Measurements from ENCODE around the gene IRF2.

Gene IRF2

GRCh38 chr4:184371390-184371787, 103.0 kb downstream of the IRF2 start:
- no peak for DNase-seq (ENCODE audit: extremely low read depth in 1 of 2, low read depth in 1 of 2)

GRCh38 chr4:184370711-184371389, 103.5 kb downstream of the IRF2 start:
- no peak for DNase-seq (ENCODE audit: extremely low read depth in 1 of 2, low read depth in 1 of 2)

GRCh38 chr4:184369871-184370270, 104.5 kb downstream of the IRF2 start:
- DNase-seq (ENCODE audit: extremely low read depth in 1 of 2, low read depth in 1 of 2): no peak

- DNase-seq (ENCODE audit: extremely low read depth in 1 of 2, low read depth in 1 of 2): no peak
Observed at GRCh38 chr4:184368731-184369130, 105.6 kb downstream of the IRF2 start.

GRCh38 chr4:184368290-184368689, 106.1 kb downstream of the IRF2 start:
- DNase-seq (ENCODE audit: extremely low read depth in 1 of 2, low read depth in 1 of 2): no peak

- DNase-seq (ENCODE audit: extremely low read depth in 1 of 2, low read depth in 1 of 2): no peak
Observed at GRCh38 chr4:184364100-184364921, 110.0 kb downstream of the IRF2 start.

- no peak for DNase-seq (ENCODE audit: extremely low read depth in 1 of 2, low read depth in 1 of 2)
Observed at GRCh38 chr4:184363258-184363657, 111.1 kb downstream of the IRF2 start.

- no peak for DNase-seq (ENCODE audit: extremely low read depth in 1 of 2, low read depth in 1 of 2)
Observed at GRCh38 chr4:184362396-184362795, 112.0 kb downstream of the IRF2 start.

- no peak for DNase-seq (ENCODE audit: extremely low read depth in 1 of 2, low read depth in 1 of 2)
Observed at GRCh38 chr4:184361443-184361842, 112.9 kb downstream of the IRF2 start.

- no peak for DNase-seq (ENCODE audit: extremely low read depth in 1 of 2, low read depth in 1 of 2)
Observed at GRCh38 chr4:184359888-184360287, 114.5 kb downstream of the IRF2 start.

- DNase-seq (ENCODE audit: extremely low read depth in 1 of 2, low read depth in 1 of 2): no peak
Observed at GRCh38 chr4:184358521-184359232, 115.7 kb downstream of the IRF2 start.

GRCh38 chr4:184357772-184358171, 116.6 kb downstream of the IRF2 start:
- DNase-seq (ENCODE audit: extremely low read depth in 1 of 2, low read depth in 1 of 2): no peak

GRCh38 chr4:184357165-184357564, 117.2 kb downstream of the IRF2 start:
- no peak for DNase-seq (ENCODE audit: extremely low read depth in 1 of 2, low read depth in 1 of 2)

GRCh38 chr4:184356366-184356765, 118.0 kb downstream of the IRF2 start:
- DNase-seq (ENCODE audit: extremely low read depth in 1 of 2, low read depth in 1 of 2): no peak

- DNase-seq (ENCODE audit: extremely low read depth in 1 of 2, low read depth in 1 of 2): no peak
Observed at GRCh38 chr4:184355857-184356256, 118.5 kb downstream of the IRF2 start.

- no peak for DNase-seq (ENCODE audit: extremely low read depth in 1 of 2, low read depth in 1 of 2)
Observed at GRCh38 chr4:184355111-184355604, 119.2 kb downstream of the IRF2 start.

GRCh38 chr4:184352891-184353290, 121.5 kb downstream of the IRF2 start:
- DNase-seq (ENCODE audit: extremely low read depth in 1 of 2, low read depth in 1 of 2): no peak

- DNase-seq (ENCODE audit: extremely low read depth in 1 of 2, low read depth in 1 of 2): no peak
Observed at GRCh38 chr4:184351560-184352451, 122.5 kb downstream of the IRF2 start.

GRCh38 chr4:184350964-184351363, 123.4 kb downstream of the IRF2 start:
- DNase-seq (ENCODE audit: extremely low read depth in 1 of 2, low read depth in 1 of 2): no peak

GRCh38 chr4:184350213-184350817, 124.0 kb downstream of the IRF2 start:
- DNase-seq (ENCODE audit: extremely low read depth in 1 of 2, low read depth in 1 of 2): no peak

Measured in activated CD8-positive, alpha-beta memory T cell treated with anti-CD3 and anti-CD28 coated beads for 1 hour (primary cell).